IMR-90 (cell line): ENCODE results near the gene DHX15. TPM values are rescaled to one million over a fixed set of nuclear protein-coding genes. Genes with fewer than 3 reads are reported as not detected.

ENCODE experiments used
- ATAC-seq: fragments of 200-7000 bp; cut with Tn5 transposase; 2 replicates; pipeline ENCODE4 v1.9.1; 2020; ENCODE audit warnings: low read depth, mild to moderate bottlenecking, moderate library complexity
- BruUV-seq: library from RNA; stranded (reverse); fragments of 400-500 nt; replicated peaks from 2 replicates; lab custom pipeline; 2021; lab: Mats Ljungman, UMichigan
- CTCF ChIA-PET: fragments of 300-600 bp; formaldehyde crosslinking; extraction: SDS; loops from one replicate; lab custom pipeline; 2021; ENCODE audit warnings: antibody characterized with exemption; lab: Yijun Ruan, JAX
- POLR2A ChIA-PET: fragments of 300-600 bp; sonication (Branson Sonifier 250); formaldehyde crosslinking; loops from one replicate; lab custom pipeline; 2022; ENCODE audit warnings: antibody characterized with exemption; ENCODE audit not compliant: unreplicated experiment; lab: Charles Lee
- DNase-seq: peaks from one replicate; pipeline ENCODE4 v3.0.0; 2013
- H2AFZ ChIP-seq: replicated peaks from 2 replicates; pipeline ENCODE3; 2013; ENCODE audit warnings: low read length, mild to moderate bottlenecking; ENCODE audit not compliant: poor library complexity
- H2AK5ac ChIP-seq: 2 replicates; pipeline ENCODE4 v1.6.1; 2013; ENCODE audit warnings: low read depth, low read length, inconsistent platforms
- H2AK9ac ChIP-seq: replicated peaks from 2 replicates; pipeline ENCODE3; 2013; ENCODE audit warnings: mild to moderate bottlenecking, low read depth, low read length, moderate library complexity; ENCODE audit not compliant: poor library complexity
- H2BK120ac ChIP-seq: 2 replicates; pipeline ENCODE4 v1.6.1; 2013; ENCODE audit warnings: low read depth, low read length, inconsistent platforms
- H2BK15ac ChIP-seq: 3 replicates; pipeline ENCODE4 v1.6.1; 2013; ENCODE audit warnings: low read depth, low read length, inconsistent platforms
- H2BK20ac ChIP-seq: 2 replicates; pipeline ENCODE4 v1.6.1; 2013; ENCODE audit warnings: low read depth, mild to moderate bottlenecking, inconsistent platforms, low read length, moderate library complexity
- H2BK5ac ChIP-seq: 2 replicates; pipeline ENCODE4 v1.6.1; 2013; ENCODE audit warnings: mild to moderate bottlenecking, low read depth, low read length, inconsistent platforms; ENCODE audit not compliant: poor library complexity, severe bottlenecking
- H3K14ac ChIP-seq: replicated peaks from 2 replicates; pipeline ENCODE4 v1.6.1; 2013; ENCODE audit warnings: low read depth, low read length, inconsistent platforms
- H3K18ac ChIP-seq: 2 replicates; pipeline ENCODE4 v1.6.1; 2013; ENCODE audit warnings: low read depth, low read length, control low read depth
- H3K23ac ChIP-seq: 2 replicates; pipeline ENCODE4 v1.6.1; 2013; ENCODE audit warnings: low read depth, low read length, inconsistent platforms
- H3K27ac ChIP-seq: 2 replicates; pipeline ENCODE4 v1.5.1; 2013; ENCODE audit warnings: mild to moderate bottlenecking, control low read depth, low read length; ENCODE audit not compliant: insufficient read depth
- H3K27me3 ChIP-seq: 2 replicates; pipeline ENCODE4 v1.6.1; 2013; ENCODE audit warnings: low read length; ENCODE audit not compliant: control insufficient read depth, insufficient read depth
- H3K36me3 ChIP-seq: 2 replicates; pipeline ENCODE4 v1.6.1; 2013; ENCODE audit warnings: low read length, mixed read lengths; ENCODE audit not compliant: control insufficient read depth, insufficient read depth
- H3K4ac ChIP-seq: 2 replicates; pipeline ENCODE4 v1.6.1; 2013; ENCODE audit warnings: low read depth, low read length, inconsistent platforms
- H3K4me1 ChIP-seq: 2 replicates; pipeline ENCODE4 v1.6.1; 2013; ENCODE audit warnings: low read length, mixed read lengths; ENCODE audit not compliant: control insufficient read depth, insufficient read depth
- H3K4me2 ChIP-seq: 2 replicates; pipeline ENCODE4 v1.6.1; 2013; ENCODE audit warnings: low read depth, mild to moderate bottlenecking, control low read depth, low read length, moderate library complexity
- H3K4me3 ChIP-seq: 2 replicates; pipeline ENCODE4 v1.5.1; 2013; ENCODE audit warnings: low read depth, mild to moderate bottlenecking, control low read depth, low read length, moderate library complexity; ENCODE audit not compliant: insufficient read depth
- H3K56ac ChIP-seq: 2 replicates; pipeline ENCODE4 v1.6.1; 2013; ENCODE audit warnings: low read length, inconsistent platforms; ENCODE audit not compliant: insufficient read depth; ENCODE audit errors: extremely low read depth
- H3K79me1 ChIP-seq, 2 experiments: 2 replicates each; pipeline ENCODE4 v1.6.1; 2013; ENCODE audit warnings: low read length in 2 of 2, inconsistent platforms in 1 of 2, low read depth in 1 of 2
- H3K9ac ChIP-seq: 2 replicates; pipeline ENCODE4 v1.6.1; 2013; ENCODE audit warnings: low read depth, low read length, control low read depth
- H3K9me1 ChIP-seq: 2 replicates; pipeline ENCODE4 v1.6.1; 2013; ENCODE audit warnings: low read length, inconsistent platforms; ENCODE audit not compliant: insufficient read depth
- H3K9me3 ChIP-seq: 2 replicates; pipeline ENCODE4 v1.6.1; 2013; ENCODE audit warnings: low read length; ENCODE audit not compliant: control insufficient read depth, insufficient read depth
- H4K20me1 ChIP-seq: 2 replicates; pipeline ENCODE4 v1.6.1; 2013; ENCODE audit warnings: low read length, inconsistent platforms; ENCODE audit not compliant: insufficient read depth
- H4K5ac ChIP-seq: 2 replicates; pipeline ENCODE4 v1.6.1; 2013; ENCODE audit warnings: mild to moderate bottlenecking, low read depth, low read length, control low read depth
- H4K8ac ChIP-seq, 2 experiments: 2 replicates each; pipeline ENCODE4 v1.6.1; 2013; ENCODE audit warnings: low read depth in 2 of 2, low read length in 2 of 2, control low read depth in 1 of 2, inconsistent platforms in 1 of 2
- H4K91ac ChIP-seq: 2 replicates; pipeline ENCODE4 v1.6.1; 2013; ENCODE audit warnings: low read depth, low read length, inconsistent platforms; ENCODE audit not compliant: insufficient read depth
- BHLHE40 ChIP-seq: fragments of 150-350 bp; IDR thresholded peaks from 2 replicates; pipeline ENCODE4 v1.6.1; 2016; ENCODE audit warnings: mild to moderate bottlenecking, low read depth, low read length
- CEBPB ChIP-seq: IDR thresholded peaks from 2 replicates; pipeline ENCODE4 v1.6.1; 2012; ENCODE audit warnings: low read depth, low read length, improper control_type of control experiment
- CHD1 ChIP-seq: IDR thresholded peaks from 2 replicates; pipeline ENCODE4 v1.6.1; 2012; ENCODE audit warnings: low read depth, low read length, improper control_type of control experiment
- FOS ChIP-seq: fragments of 150-350 bp; IDR thresholded peaks from 2 replicates; pipeline ENCODE4 v1.6.1; 2016; ENCODE audit warnings: low read depth, low read length
- MAFK ChIP-seq: IDR thresholded peaks from 2 replicates; pipeline ENCODE4 v1.6.1; 2012; ENCODE audit warnings: low read depth, low read length, improper control_type of control experiment
- MAZ ChIP-seq: IDR thresholded peaks from 2 replicates; pipeline ENCODE4 v1.6.1; 2012; ENCODE audit warnings: low read depth, mild to moderate bottlenecking, low read length, improper control_type of control experiment, moderate library complexity, borderline replicate concordance
- MXI1 ChIP-seq: IDR thresholded peaks from 2 replicates; pipeline ENCODE4 v1.6.1; 2012; ENCODE audit warnings: low read depth, mild to moderate bottlenecking, low read length, moderate library complexity, borderline replicate concordance
- NFE2L2 ChIP-seq: fragments of 150-350 bp; IDR thresholded peaks from 2 replicates; pipeline ENCODE4 v1.6.1; 2016; ENCODE audit warnings: low read depth, mild to moderate bottlenecking, low read length
- POLR2A ChIP-seq: IDR thresholded peaks from 2 replicates; pipeline ENCODE4 v1.6.1; 2012; ENCODE audit warnings: mild to moderate bottlenecking, low read depth, low read length
- RAD21 ChIP-seq: IDR thresholded peaks from 2 replicates; pipeline ENCODE4 v1.6.1; 2012; ENCODE audit warnings: low read length, improper control_type of control experiment
- RCOR1 ChIP-seq: IDR thresholded peaks from 2 replicates; pipeline ENCODE4 v1.6.1; 2012; ENCODE audit warnings: mild to moderate bottlenecking, low read length, improper control_type of control experiment; ENCODE audit not compliant: insufficient replicate concordance
- RFX5 ChIP-seq: IDR thresholded peaks from 2 replicates; pipeline ENCODE4 v1.8.0; 2012; ENCODE audit warnings: low read depth, mild to moderate bottlenecking, low read length, moderate library complexity
- SMC3 ChIP-seq: fragments of 150-350 bp; IDR thresholded peaks from 2 replicates; pipeline ENCODE4 v1.6.1; 2016; ENCODE audit warnings: low read depth, mild to moderate bottlenecking, antibody characterized with exemption, low read length, moderate library complexity
- dilution Hi-C: fragments of 300-500 bp; cut with HindIII; formaldehyde crosslinking; loops from one replicate; pipeline ENCODE4 v1.14.3; 2018; ENCODE audit warnings: low sequenced_read_pairs; ENCODE audit not compliant: unreplicated experiment
- in situ Hi-C: fragments of 300-500 bp; cut with MboI; formaldehyde crosslinking; loops from 3 replicates; pipeline ENCODE4 v1.14.3; 2019; ENCODE audit warnings: low sequenced_read_pairs, inconsistent platforms, mixed read lengths
- intact Hi-C: fragments of 100-400 bp; cut with micrococcal nuclease; formaldehyde crosslinking; loops from 2 replicates; pipeline ENCODE4 v1.10.0; 2022
- polyA plus RNA-seq, 3 experiments: library from polyadenylated mRNA; depleted of rRNA; stranded (reverse); fragments of >200 nt; gene quantifications; 2 replicates each; pipeline ENCODE4 v1.2.3, GENCODE V29; 2012; ENCODE audit warnings: low replicate concordance in 1 of 3
- total RNA-seq: library from RNA; depleted of rRNA; stranded (reverse); fragments of >200 nt; gene quantifications from 2 replicates; pipeline ENCODE4 v1.2.3, GENCODE V29; 2012
- TF ChIP-seq, protein P1 (sequence below): conservative IDR thresholded peaks from 2 replicates; pipeline ENCODE4 v1.5.1; 2012; ENCODE audit warnings: mild to moderate bottlenecking, low read depth, low read length, improper control_type of control experiment
- TF ChIP-seq, protein P2 (sequence below): fragments of 150-350 bp; IDR thresholded peaks from 2 replicates; pipeline ENCODE4 v1.6.1; 2016; ENCODE audit warnings: low read depth, mild to moderate bottlenecking, low read length, moderate library complexity, borderline replicate concordance
- TF ChIP-seq, protein P3 (sequence below): fragments of 150-350 bp; IDR thresholded peaks from 2 replicates; pipeline ENCODE4 v1.6.1; 2017; ENCODE audit warnings: mild to moderate bottlenecking, antibody characterized with exemption, low read length, low read depth

The DHX15 gene
- total and polyA plus RNA-seq, 2 of the 4 experiments (the other 2 are of a cell fraction) = 97.9 to 172 TPM

DNA sequence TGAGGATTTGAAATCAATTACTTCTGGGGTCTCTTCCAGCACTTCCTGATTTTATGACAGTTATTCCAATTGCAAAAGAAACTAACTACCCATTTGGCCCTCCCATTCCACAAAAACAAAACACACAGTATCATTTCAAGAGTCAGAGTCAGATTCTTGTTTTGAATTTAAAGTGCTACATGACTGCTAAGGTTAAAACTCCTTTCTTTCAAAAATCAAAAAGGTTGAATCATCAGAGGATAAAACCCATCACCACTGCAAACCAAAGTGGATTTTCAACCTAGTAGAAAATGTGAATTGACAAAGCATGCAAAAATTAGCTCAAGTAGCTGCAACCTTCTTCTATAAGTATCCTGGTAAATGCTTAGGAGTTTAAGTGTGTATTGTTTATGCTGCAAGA, 67.4 kb downstream of the DHX15 start:
- peaks cover 3% of the 10 kb centered on the region; the same call in 1 of the 2 replicates for H3K36me3 ChIP-seq
- no peak overlapping the region for H3K4me3 ChIP-seq
- H4K8ac ChIP-seq = no peak overlapping the region
- H2AK9ac ChIP-seq = no peak overlapping the region
- no peak for TF ChIP-seq RAD21
- TF ChIP-seq MAZ = no peak
- no peak for TF ChIP-seq BHLHE40
- TF ChIP-seq MXI1 = no peak
- no peak for TF ChIP-seq NFE2L2
- no peak for TF ChIP-seq MAFK
- no peak for TF ChIP-seq POLR2A
- no peak for TF ChIP-seq SMC3
- TF ChIP-seq RCOR1 = no peak
- TF ChIP-seq CEBPB = no peak
- TF ChIP-seq FOS = no peak
- TF ChIP-seq, protein P1, sequence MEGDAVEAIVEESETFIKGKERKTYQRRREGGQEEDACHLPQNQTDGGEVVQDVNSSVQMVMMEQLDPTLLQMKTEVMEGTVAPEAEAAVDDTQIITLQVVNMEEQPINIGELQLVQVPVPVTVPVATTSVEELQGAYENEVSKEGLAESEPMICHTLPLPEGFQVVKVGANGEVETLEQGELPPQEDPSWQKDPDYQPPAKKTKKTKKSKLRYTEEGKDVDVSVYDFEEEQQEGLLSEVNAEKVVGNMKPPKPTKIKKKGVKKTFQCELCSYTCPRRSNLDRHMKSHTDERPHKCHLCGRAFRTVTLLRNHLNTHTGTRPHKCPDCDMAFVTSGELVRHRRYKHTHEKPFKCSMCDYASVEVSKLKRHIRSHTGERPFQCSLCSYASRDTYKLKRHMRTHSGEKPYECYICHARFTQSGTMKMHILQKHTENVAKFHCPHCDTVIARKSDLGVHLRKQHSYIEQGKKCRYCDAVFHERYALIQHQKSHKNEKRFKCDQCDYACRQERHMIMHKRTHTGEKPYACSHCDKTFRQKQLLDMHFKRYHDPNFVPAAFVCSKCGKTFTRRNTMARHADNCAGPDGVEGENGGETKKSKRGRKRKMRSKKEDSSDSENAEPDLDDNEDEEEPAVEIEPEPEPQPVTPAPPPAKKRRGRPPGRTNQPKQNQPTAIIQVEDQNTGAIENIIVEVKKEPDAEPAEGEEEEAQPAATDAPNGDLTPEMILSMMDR = no peak
- no peak for TF ChIP-seq CHD1
- TF ChIP-seq RFX5 = no peak
- TF ChIP-seq, protein P2, sequence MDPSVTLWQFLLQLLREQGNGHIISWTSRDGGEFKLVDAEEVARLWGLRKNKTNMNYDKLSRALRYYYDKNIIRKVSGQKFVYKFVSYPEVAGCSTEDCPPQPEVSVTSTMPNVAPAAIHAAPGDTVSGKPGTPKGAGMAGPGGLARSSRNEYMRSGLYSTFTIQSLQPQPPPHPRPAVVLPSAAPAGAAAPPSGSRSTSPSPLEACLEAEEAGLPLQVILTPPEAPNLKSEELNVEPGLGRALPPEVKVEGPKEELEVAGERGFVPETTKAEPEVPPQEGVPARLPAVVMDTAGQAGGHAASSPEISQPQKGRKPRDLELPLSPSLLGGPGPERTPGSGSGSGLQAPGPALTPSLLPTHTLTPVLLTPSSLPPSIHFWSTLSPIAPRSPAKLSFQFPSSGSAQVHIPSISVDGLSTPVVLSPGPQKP = no peak
- TF ChIP-seq, protein P3, sequence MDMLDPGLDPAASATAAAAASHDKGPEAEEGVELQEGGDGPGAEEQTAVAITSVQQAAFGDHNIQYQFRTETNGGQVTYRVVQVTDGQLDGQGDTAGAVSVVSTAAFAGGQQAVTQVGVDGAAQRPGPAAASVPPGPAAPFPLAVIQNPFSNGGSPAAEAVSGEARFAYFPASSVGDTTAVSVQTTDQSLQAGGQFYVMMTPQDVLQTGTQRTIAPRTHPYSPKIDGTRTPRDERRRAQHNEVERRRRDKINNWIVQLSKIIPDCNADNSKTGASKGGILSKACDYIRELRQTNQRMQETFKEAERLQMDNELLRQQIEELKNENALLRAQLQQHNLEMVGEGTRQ = no peak
- no peak overlapping the region for H2AK5ac ChIP-seq
- H3K4ac ChIP-seq = no peak overlapping the region
- peaks cover 3% of the 10 kb centered on the region; the same call in 1 of the 2 replicates for H3K4me1 ChIP-seq
- ATAC-seq (no peak), DNase-seq (no peak)
- H4K91ac ChIP-seq = no peak overlapping the region
- no peak overlapping the region for H3K14ac ChIP-seq
- no peak overlapping the region for H2BK15ac ChIP-seq
- no peak overlapping the region for H2AFZ ChIP-seq
- H3K56ac ChIP-seq = no peak overlapping the region
- no peak overlapping the region for H3K4me2 ChIP-seq
- BruUV-seq = no TSS peak
- in situ Hi-C loops = no loop called here
- no peak overlapping the region for H3K9ac ChIP-seq
- H3K9me3 ChIP-seq = no peaks in the 10 kb centered on the region
- no peak overlapping the region for H2BK120ac ChIP-seq
- no peak overlapping the region for H3K18ac ChIP-seq
- peaks cover 24% of the 10 kb centered on the region for H4K20me1 ChIP-seq
- no peak overlapping the region for H2BK5ac ChIP-seq
- H3K9me1 ChIP-seq = 0 out of 2 replicates have a peak, but pooled peaks cover 9% of the 10 kb centered on the region
- intact Hi-C loops = no loop called here
- H3K79me1 ChIP-seq = peaks cover 15 to 31% of the 10 kb centered on the region in 2 experiments
- no peak overlapping the region for H2BK20ac ChIP-seq
- POLR2A ChIA-PET = no interaction called here
- no peak overlapping the region for H4K5ac ChIP-seq
- no peaks in the 10 kb centered on the region for H3K27me3 ChIP-seq
- no peak overlapping the region for H3K23ac ChIP-seq
- H3K27ac ChIP-seq = no peak overlapping the region
- dilution Hi-C loops = no loop called here
- CTCF ChIA-PET = interaction anchor here (0.6 kb wide), 1 partner anchor 48 kb away, joined by 3 read pairs; no protein-coding TSS in a partner anchor
